ENCODE measurements around the gene OPN4.
"Not testable (repeated sequence)": the region's sequence is repeated elsewhere in the genome, so short reads cannot be mapped to it uniquely, and the experiment has no call there.

The OPN4 gene, protein sequence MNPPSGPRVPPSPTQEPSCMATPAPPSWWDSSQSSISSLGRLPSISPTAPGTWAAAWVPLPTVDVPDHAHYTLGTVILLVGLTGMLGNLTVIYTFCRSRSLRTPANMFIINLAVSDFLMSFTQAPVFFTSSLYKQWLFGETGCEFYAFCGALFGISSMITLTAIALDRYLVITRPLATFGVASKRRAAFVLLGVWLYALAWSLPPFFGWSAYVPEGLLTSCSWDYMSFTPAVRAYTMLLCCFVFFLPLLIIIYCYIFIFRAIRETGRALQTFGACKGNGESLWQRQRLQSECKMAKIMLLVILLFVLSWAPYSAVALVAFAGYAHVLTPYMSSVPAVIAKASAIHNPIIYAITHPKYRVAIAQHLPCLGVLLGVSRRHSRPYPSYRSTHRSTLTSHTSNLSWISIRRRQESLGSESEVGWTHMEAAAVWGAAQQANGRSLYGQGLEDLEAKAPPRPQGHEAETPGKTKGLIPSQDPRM

GRCh38 chr10:86654411-86655172 lies at the start of gene OPN4:
OPN4 (plus strand) TSS chr10:86654547; CDS start chr10:86654784, 237 bp downstream.
- peak; percentile 14 for DNase-seq

GRCh38 chr10:86607674-86608073 lies 46.7 kb upstream of the OPN4 start:
- no peak for DNase-seq

- no peak for DNase-seq
Observed at GRCh38 chr10:86609920-86610319, 44.4 kb upstream of the OPN4 start.

DNA sequence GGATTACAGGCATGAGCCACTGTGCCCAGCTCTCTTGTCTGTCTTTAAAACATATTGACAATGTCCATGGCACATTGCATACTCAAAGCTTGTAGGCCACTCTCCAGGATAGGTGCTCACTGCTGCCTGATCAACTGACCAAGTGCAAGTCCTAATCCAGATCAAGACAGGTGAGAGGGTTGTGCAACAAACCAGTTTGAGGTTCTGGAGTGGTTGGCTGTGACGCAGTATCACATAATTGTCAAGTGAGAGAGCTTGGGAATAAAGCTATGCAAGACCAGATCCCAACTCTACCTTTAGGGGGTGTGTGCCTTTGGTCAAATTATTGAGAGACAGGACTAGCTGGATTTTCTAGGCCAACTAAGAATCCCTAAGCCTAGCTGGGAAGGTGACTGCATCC lies 43.0 kb upstream of the OPN4 start:
- no peak for DNase-seq

DNA sequence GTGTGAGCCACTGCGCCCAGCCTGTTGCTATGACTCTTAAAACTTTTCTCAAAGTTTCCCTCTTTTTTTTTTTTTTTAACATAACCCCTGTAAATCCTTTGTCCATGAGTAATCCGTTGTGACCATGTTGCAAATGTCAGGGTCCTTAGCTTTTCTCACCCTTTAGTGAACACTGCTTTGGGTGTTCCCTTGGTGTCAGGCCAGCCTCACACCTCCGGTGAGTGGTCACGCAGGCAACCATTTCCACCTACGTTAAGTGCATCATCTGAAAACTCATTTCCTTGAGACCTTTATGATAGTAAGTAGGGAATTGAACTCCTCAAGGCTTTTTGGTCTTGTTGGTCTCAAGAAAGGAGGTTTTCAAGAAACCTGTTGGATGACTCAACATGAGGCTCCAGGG lies 41.3 kb upstream of the OPN4 start:
- no peak for DNase-seq

- peak; percentile 56 for DNase-seq
Observed at GRCh38 chr10:86613905-86614304, 40.4 kb upstream of the OPN4 start.

- DNase-seq: no peak
Observed at GRCh38 chr10:86614853-86615252, 39.5 kb upstream of the OPN4 start.

GRCh38 chr10:86617278-86617677 lies 37.1 kb upstream of the OPN4 start:
- DNase-seq: not testable (repeated sequence)

DNA sequence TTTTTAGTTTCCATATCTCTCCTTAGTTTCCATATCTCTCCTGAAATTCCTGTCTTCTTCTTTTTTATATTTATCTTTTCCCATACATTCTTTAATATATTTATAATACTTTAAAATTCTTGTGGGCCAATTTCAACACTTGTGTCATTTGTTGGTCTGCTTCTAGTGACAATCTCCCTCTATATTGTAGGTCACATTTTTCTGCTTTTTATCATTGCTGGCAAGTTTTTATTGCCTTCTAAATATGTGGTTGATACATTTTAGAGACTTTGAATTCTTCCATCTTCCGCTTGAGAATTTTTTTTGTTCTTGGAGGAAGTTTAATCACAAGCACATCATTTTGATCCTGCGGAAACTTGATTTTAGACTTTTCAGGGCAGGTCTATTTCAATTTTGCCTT lies 26.0 kb upstream of the OPN4 start:
- DNase-seq: no peak

DNA sequence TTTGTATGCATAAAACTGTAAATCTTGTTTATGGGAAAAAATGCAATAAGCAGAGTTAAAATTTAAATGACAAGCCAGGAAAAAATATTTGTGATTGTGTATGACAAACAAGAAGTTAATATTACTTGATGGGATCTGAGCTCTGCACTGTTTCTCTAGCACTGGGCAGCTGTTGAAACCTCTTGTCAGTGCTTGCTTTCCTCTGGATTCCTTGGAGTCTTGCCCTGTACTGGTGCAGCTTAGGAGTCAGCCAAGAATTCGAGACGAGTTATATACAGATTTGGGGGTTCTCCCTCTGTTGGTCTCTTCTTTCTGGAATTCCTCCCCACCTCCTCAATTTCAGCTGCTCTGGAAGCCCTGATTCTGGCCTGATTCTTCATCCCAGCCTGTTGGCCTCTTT lies 24.3 kb upstream of the OPN4 start:
- no peak for DNase-seq

GRCh38 chr10:86632009-86632800 lies 22.1 kb upstream of the OPN4 start:
- no peak for DNase-seq

GRCh38 chr10:86632951-86633350 lies 21.4 kb upstream of the OPN4 start:
- DNase-seq: no peak

GRCh38 chr10:86635402-86635801 lies 18.9 kb upstream of the OPN4 start:
- peak; percentile 81 for DNase-seq

- no peak for DNase-seq
Observed at GRCh38 chr10:86636311-86636710, 18.0 kb upstream of the OPN4 start.

DNA sequence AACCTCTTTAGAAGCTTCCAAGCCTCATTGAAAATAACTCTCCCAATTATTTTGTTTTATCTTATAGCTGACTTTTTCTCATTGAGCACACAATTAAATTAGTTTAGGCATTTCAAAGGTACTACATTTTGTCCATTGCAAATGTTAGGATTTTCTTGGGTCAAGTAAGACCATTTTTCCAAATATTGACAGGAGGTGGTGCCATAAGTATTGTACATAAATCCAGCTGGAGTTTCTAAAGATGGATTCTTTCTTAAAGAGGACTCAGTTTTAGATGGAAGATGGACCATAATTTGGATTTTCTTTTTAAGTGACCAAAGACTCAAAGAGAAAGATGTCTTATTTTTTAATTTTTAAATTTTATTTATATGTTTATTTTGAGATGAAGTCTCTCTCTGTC lies 12.3 kb upstream of the OPN4 start:
- no peak for DNase-seq

GRCh38 chr10:86642499-86642898 lies 11.8 kb upstream of the OPN4 start:
- DNase-seq: peak; percentile 26

DNA sequence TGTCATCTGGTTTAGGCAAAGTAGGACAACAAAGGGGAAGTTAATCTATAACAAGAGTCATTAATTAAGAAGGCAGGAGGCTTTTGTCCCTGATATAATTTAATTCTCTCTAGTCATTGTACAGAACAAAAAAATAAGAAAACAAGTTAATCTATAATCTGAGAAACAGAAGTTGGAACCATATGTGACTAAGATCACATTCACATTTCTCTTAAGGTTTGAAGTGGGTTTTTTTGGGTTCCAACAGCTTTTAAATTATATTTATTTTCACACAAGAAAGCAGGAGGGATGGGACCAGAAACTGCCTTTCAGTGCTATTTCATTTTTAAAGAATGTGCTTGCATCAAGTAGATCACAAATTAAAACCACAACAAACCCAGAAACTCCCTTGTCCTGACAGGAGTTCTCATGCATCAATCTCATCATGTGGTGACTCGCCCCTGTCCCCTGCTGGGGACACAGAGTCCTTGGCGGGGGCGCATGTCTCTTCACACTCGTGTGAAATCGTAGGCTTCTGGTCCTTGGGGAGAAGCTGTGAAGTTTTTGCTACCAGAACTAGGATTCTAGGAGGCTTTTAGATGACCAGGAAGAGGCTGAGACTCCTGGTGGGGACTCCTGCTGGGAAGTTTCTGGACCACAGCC lies 10.1 kb upstream of the OPN4 start:
- peak; percentile 15 for DNase-seq

GRCh38 chr10:86644794-86645445 lies 9.4 kb upstream of the OPN4 start:
- no peak for DNase-seq

DNA sequence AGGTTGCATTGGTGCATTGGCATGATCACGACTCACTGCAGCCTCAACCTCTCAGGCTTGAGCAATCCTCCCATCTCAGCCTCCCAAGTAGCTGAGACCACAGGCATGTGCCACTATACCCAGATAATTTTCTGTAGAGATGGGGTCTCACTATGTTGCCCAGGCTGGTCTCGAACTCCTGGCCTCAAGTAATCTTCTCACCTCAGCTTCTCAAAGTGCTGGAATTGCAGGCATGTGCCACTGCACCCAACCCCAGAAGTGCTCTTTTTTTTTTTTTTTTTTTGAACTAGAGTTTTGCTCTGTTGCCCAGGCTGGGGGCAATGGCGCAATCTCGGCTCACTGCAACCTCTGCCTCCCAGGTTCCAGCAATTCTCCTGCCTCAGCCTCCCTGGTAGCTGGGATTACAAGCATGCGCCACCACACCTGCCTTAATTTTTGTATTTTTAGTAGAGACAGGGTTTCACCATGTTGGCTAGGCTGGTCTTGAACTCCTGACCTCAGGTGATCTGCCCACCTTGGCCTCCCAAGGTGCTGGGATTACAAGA lies 8.7 kb upstream of the OPN4 start:
- not testable (repeated sequence) for DNase-seq

- no peak for DNase-seq
Observed at GRCh38 chr10:86646532-86646931, 7.8 kb upstream of the OPN4 start.

- DNase-seq: no peak
Observed at GRCh38 chr10:86646933-86647332, 7.4 kb upstream of the OPN4 start.

Measured in NCI-H226 (cell line).